ENCODE measurements around the gene C22orf31. TPM values are rescaled to one million over a fixed set of nuclear protein-coding genes. Genes with fewer than 3 reads are reported as not detected.
A peak's percentile ranks its signal among the peaks of the same experiment; 100 is the strongest.

Gene C22orf31
- total RNA-seq, 4 donors from 2014 or later: not detected

DNA sequence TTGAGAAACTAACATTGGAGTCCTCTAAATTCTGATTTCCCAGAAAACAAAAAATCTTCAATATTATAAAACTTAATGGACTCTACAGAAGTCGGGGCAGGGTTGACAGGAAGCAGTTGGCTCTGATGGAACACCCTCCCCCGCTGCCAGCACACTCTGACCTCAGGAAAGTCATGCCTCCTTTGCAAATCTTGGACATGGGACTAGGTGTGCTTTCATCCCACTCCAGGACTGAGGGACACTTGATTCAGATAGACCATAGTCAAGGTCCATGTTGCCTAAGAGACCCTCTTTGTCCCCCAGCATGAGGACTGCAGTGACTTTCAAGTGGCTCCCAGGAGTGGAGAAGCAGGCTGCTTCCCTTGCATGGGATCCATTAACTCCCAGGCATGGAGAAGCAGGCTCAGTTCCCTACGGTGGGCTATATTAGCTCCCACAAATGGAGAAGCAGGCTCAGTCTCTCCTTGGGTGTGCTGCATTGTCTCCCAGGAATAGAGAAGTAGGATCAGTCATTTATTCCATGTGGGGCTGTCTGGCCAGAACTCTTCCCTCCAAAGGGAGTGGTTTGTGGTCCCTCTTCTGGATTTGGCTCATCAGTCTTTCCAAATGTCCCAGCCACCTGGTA, 38.3 kb downstream of the C22orf31 start:
- 73% methylated on average over 3 of the region's 3 CpGs for WGBS

DNA sequence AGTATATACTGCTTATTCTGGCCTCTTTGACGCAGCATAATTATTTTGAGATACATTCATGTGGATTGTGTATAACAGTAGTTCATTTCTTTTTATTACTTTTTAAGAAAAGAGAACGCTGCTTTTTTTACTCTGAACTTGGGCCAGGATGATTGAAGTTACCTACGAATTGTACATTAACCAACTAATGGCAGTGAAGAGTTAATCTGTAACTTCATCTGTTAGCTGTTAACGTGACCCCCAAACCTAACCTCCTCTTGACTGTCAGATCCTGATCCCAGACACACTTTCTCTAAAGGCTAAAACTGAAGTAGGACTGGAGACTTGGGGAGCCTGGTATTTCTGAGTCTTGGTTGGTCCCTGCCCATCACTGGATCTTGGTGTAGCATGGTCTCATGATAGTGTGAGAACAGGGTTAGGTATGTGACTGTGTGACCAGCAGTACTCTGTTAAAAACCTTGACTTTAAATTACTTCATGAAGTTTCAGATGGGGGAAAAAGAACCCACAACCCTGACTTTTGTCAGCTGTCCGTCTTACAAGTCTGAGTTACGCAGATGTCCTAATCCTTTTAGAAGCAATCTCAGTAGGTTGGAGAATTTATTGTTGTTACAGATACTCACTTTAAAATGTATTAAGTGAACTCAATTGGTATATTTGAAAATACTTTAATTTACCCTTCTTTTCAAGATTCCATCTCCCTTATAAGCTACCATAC, 39.4 kb downstream of the C22orf31 start:
- H3K36me3 ChIP-seq: no peaks in the 10 kb centered on the region
- intact Hi-C loops (cut with DNase I): no loop called here
- DNase-seq (ENCODE audit: extremely low spot score): no peak
- 90% methylated on average over 6 of the region's 6 CpGs for whole genome bisulfite sequencing
- no peak overlapping the region for H3K27ac ChIP-seq (replicated peaks in 1 of 4)
- no peak for TF ChIP-seq EP300 (IDR thresholded peaks at IDR 0.05)
- TF ChIP-seq POLR2A (IDR thresholded peaks at IDR 0.05; ENCODE audit: low read depth): no peak
- no peak for TF ChIP-seq POLR2AphosphoS5 (IDR thresholded peaks at IDR 0.05)
- TF ChIP-seq, protein P1, sequence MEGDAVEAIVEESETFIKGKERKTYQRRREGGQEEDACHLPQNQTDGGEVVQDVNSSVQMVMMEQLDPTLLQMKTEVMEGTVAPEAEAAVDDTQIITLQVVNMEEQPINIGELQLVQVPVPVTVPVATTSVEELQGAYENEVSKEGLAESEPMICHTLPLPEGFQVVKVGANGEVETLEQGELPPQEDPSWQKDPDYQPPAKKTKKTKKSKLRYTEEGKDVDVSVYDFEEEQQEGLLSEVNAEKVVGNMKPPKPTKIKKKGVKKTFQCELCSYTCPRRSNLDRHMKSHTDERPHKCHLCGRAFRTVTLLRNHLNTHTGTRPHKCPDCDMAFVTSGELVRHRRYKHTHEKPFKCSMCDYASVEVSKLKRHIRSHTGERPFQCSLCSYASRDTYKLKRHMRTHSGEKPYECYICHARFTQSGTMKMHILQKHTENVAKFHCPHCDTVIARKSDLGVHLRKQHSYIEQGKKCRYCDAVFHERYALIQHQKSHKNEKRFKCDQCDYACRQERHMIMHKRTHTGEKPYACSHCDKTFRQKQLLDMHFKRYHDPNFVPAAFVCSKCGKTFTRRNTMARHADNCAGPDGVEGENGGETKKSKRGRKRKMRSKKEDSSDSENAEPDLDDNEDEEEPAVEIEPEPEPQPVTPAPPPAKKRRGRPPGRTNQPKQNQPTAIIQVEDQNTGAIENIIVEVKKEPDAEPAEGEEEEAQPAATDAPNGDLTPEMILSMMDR (IDR thresholded peaks at IDR 0.05): no peak
- H3K27me3 ChIP-seq: no peaks in the 10 kb centered on the region
- H3K4me1 ChIP-seq: peaks cover 0 to 14% (median 8%) of the 10 kb centered on the region in 4 donors
- H3K9me3 ChIP-seq: no peaks in the 10 kb centered on the region
- H3K4me3 ChIP-seq: no peak overlapping the region

More for the DNA sequence above, 38.3 kb downstream of the C22orf31 start:
- no peak for DNase-seq (ENCODE audit: extremely low spot score)
- H3K4me1 ChIP-seq: peaks cover 0 to 14% (median 8%) of the 10 kb centered on the region in 4 donors
- intact Hi-C loops (cut with DNase I): no loop called here
- peak overlapping the region in 2 of 4 donors; percentile 4 to 5 for H3K27ac ChIP-seq (replicated peaks in 1 of 4)
- H3K4me3 ChIP-seq: no peak overlapping the region
- TF ChIP-seq POLR2AphosphoS5 (IDR thresholded peaks at IDR 0.05) (no peak), POLR2A (IDR thresholded peaks at IDR 0.05; ENCODE audit: low read depth) (no peak), EP300 (IDR thresholded peaks at IDR 0.05) (no peak)
- TF ChIP-seq, protein P1 (IDR thresholded peaks at IDR 0.05): no peak
- no peaks in the 10 kb centered on the region for H3K27me3 ChIP-seq
- no peaks in the 10 kb centered on the region for H3K9me3 ChIP-seq
- H3K36me3 ChIP-seq: no peaks in the 10 kb centered on the region

DNA sequence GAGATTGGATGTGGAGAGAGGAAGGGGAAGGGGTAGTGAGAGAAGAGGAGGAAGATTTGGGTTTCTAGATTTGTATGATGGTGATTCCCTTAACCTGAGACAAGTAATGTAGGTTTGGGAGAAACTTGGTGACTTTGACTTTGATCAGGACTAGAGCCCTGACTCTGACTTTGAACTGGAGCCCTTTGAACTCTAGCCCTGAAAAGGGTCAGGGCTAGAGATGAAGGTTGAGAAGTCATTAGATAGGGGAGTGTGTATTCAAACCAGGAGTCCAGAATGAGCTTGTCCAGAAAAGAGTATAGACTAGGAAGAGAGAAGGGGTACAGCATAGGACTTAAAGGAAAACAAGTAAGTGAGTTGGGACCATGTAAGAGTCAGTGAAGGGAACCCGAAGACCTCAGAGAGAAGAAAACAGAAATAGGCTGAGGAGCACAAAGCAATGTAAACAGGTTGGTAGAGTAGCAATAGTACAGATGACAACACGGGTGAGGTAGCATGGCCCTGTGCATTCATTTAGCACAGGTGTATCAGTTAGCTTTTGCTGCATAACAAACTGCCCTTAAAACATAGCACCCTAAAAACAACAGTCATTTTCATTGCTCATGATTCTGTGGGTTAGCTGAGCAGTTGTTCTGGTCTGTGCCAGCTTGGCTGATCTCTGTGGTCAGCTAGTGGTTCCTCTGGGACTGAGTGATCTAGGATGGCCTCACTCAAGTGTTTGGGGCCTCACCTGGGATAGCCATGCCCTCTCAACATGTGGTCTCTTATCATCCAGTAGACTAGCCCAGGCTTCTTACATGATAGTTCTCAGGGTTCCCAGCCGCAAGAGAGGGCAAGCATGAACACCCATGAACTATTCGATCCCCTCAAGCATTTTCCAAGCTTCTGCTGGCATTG, 43.1 kb downstream of the C22orf31 start:
- intact Hi-C loops (cut with DNase I): no loop called here
- no peak for TF ChIP-seq EP300 (IDR thresholded peaks at IDR 0.05)
- TF ChIP-seq, protein P1 (IDR thresholded peaks at IDR 0.05): no peak
- TF ChIP-seq POLR2A (IDR thresholded peaks at IDR 0.05; ENCODE audit: low read depth): no peak
- no peak for TF ChIP-seq POLR2AphosphoS5 (IDR thresholded peaks at IDR 0.05)
- no peak overlapping the region for H3K4me3 ChIP-seq
- H3K27me3 ChIP-seq: no peaks in the 10 kb centered on the region
- peaks cover 0 to 12% (median 3%) of the 10 kb centered on the region in 4 donors for H3K4me1 ChIP-seq
- 97% methylated on average over 4 of the region's 4 CpGs for WGBS
- H3K9me3 ChIP-seq: no peaks in the 10 kb centered on the region
- no peaks in the 10 kb centered on the region for H3K36me3 ChIP-seq
- no peak for DNase-seq (ENCODE audit: extremely low spot score)
- H3K27ac ChIP-seq (replicated peaks in 1 of 4): no peak overlapping the region

DNA sequence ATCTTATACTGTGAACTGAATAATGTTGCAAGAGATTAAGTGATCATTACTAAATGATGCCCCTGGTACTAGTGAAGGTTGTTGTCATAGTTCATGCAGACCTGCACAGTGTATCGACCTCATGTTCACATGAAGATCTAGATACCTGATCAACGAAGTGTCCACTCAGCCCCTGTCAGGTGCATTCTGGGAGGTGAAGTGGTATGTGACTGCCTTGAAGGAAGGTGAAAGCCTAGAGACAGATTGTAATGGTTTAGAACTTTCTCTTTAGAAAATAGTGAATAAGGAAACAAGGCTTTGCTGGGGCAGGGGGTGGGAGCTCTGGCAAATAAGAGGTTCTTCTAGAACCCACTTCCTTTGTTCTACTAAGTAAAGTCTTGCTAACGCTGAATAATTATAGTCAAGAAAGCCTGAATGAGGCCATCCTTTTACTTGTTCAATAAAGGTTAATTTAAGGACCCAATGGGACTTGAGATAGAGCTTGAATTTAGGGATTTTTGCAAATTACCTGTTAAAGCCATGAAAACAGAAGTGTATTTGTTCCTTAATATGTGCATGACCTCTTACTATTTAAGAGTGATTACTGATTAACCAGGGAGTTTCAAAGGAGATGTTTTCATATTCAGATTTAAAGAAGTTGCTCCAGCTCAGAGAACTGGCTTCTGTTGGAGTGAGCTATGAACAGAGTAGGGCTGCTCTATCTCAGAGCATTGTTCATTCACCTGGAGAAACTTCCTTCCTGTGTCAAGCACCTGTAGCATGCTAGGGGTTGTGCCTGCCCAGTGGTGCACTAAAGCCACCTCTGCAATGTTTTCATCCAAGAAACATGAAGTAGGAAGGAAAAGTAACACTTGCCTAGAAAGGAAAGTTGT, 45.3 kb downstream of the C22orf31 start:
- H3K36me3 ChIP-seq: no peaks in the 10 kb centered on the region
- intact Hi-C loops (cut with DNase I): no loop called here
- TF ChIP-seq, protein P1 (IDR thresholded peaks at IDR 0.05): no peak
- TF ChIP-seq POLR2A (IDR thresholded peaks at IDR 0.05; ENCODE audit: low read depth) (no peak), EP300 (IDR thresholded peaks at IDR 0.05) (no peak)
- H3K27ac ChIP-seq (replicated peaks in 1 of 4): no peak overlapping the region
- no peak overlapping the region for H3K4me3 ChIP-seq
- H3K4me1 ChIP-seq: peaks cover 0 to 8% (median 3%) of the 10 kb centered on the region in 4 donors
- WGBS: 88% methylated on average over 3 of the region's 3 CpGs
- H3K9me3 ChIP-seq: no peaks in the 10 kb centered on the region
- H3K27me3 ChIP-seq: no peaks in the 10 kb centered on the region
- no peak for DNase-seq (ENCODE audit: extremely low spot score)
